Right renal pelvis (tissue), 4 donors: ENCODE measurements around the gene BANF1. TPM values are rescaled to one million over a fixed set of nuclear protein-coding genes. Genes with fewer than 3 reads are reported as not detected.
A peak's percentile ranks its signal among the peaks of the same experiment; 100 is the strongest.

Experiments
- DNase-seq, 4 donors: peaks; one replicate each; pipeline ENCODE4 v3.0.0-alpha.2; 2013; ENCODE audit warnings: low read depth in 4 of 4, low spot score in 3 of 4, missing footprints in 1 of 4
- polyA plus RNA-seq, 4 donors: library from polyadenylated mRNA; unstranded; fragments of 120-200 nt; gene quantifications; one replicate each; pipeline ENCODE4 v1.2.1, GENCODE V29; 2013; ENCODE audit not compliant: insufficient read length in 4 of 4

BANF1 gene, protein sequence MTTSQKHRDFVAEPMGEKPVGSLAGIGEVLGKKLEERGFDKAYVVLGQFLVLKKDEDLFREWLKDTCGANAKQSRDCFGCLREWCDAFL
- polyA plus RNA-seq, result 100 to 1,000 TPM; 248 to 308 (median 286) TPM

DNA sequence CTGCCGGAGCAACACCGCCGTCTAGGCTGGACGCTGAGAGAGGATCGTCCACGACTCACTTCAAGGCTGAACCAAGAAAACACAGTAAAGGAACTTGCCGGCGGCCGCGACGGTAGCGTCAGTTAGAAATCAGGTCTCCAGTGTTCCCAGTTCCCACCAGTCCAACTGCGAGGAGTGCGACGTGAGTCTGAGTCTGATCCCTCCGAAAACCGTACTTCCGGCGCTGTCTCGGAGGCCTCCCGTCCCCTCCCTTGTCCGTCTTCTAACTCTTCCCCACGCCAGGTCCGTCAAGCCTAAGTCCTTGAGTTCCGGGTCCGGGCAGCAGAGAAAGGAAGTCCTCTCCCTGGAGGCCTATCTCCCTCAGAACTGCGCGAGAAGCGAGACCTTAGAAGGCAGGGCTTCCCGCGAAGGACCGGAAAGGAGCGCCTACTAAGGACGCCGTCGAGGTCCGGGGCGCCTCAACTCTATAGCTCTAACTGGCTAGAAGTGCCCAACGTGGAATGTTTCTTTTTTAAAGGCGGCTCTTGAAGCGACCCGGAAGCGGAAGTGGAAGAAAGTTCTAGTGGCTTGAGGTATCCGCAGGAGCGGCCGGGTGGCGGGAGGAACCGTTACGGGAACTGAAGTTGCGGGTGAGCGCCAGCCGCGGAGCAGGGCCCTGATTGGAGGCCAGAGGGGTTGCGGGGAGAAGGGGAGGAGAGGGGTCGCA, at the start of gene BANF1, which contains the start of gene EIF1AD:
Gene BANF1 (plus strand): TSS at position 562 of the 706 bp plus-strand sequence. CDS start 748 bp downstream, outside the sequence.
Gene EIF1AD (minus strand): TSS at position 216 of the 706 bp plus-strand sequence. CDS start 1,768 bp downstream, outside the sequence.
- DNase-seq, result peak; percentile 96 to 99 (median 96)

- no peak for DNase-seq
Observed at GRCh38 chr11:65953471-65953870, 48.8 kb upstream of the BANF1 start.

- no peak for DNase-seq
Observed at GRCh38 chr11:65954771-65955170, 47.5 kb upstream of the BANF1 start.

DNA sequence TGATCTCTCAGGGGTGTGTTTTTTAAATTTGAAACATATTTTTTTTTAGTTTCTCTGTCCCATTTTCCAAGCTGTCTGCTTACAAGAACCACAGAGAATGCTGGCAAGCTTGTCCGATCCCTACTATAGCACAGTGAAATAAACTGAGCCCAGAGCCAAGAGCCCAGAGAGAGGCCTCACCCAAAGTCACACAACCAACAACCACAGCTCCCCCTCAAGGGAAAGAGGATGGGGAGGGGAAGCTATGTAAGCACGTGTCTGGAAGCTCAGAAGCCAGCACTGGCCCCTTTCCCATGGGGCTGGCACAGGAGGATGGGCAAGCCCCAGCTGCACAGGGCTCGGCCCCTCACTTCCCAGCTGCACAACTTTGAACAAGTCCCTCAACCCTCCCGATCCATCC, 44.0 kb upstream of the BANF1 start:
- no peak for DNase-seq

- DNase-seq, result no peak
Observed at GRCh38 chr11:65958774-65959420, 43.4 kb upstream of the BANF1 start.

- no peak for DNase-seq
Observed at GRCh38 chr11:65960824-65961266, 41.5 kb upstream of the BANF1 start.

DNA sequence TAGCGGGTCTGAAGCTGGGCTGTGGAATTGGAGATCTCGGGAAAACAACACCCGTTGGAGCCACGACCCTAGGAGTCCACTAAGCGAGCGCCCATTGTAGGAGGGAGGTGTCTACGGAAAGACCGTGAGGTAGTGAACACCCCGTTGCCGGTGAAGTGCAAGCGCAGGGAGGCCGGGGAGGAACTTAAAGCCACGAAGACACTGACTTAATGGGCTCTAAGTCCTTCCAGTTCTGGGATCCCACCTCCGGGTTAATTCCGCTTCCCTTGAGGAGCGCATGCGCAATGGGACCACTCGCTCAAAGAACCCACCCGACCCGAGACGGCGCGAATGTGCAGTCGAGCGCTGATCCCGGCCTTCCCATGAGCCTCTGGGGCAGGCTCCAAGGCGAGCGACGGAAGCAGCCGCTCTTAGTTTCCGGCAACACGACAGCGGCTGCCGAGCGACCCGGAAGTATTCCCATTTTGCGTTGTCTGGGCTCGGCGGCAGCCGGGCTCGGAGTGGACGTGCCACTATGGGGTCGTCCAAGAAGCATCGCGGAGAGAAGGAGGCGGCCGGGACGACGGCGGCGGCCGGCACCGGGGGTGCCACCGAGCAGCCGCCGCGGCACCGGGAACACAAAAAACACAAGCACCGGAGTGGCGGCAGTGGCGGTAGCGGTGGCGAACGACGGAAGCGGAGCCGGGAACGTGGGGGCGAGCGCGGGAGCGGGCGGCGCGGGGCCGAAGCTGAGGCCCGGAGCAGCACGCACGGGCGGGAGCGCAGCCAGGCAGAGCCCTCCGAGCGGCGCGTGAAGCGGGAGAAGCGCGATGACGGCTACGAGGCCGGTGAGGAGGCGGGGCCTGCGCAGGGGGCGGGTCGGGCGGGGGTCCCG, 40.8 kb upstream of the BANF1 start, which contains the start of gene SART1:
Gene SART1 (plus strand): TSS at position 468 of the 874 bp plus-strand sequence. CDS start 47 bp downstream, at position 515.
- DNase-seq, result peak; percentile 93 to 98 (median 97)

- no peak for DNase-seq
Observed at GRCh38 chr11:65962141-65962564, 40.1 kb upstream of the BANF1 start.

DNA sequence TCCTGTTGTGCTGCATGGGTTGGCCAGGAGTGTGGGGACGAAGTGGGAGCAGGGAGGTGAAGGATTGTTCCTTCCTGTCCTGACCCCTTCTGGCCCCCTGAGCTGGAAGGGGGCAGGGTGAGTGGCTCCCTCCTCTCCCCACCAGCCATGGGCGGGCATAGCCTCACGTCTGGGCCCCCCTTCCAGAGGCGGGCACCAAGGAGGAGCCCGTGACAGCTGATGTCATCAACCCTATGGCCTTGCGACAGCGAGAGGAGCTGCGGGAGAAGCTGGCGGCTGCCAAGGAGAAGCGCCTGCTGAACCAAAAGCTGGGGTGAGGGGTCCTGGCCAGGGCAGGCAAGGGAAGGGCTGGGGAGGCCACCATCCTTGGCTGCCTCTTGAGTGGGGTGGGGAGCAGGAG, 37.4 kb upstream of the BANF1 start:
- no peak for DNase-seq

DNA sequence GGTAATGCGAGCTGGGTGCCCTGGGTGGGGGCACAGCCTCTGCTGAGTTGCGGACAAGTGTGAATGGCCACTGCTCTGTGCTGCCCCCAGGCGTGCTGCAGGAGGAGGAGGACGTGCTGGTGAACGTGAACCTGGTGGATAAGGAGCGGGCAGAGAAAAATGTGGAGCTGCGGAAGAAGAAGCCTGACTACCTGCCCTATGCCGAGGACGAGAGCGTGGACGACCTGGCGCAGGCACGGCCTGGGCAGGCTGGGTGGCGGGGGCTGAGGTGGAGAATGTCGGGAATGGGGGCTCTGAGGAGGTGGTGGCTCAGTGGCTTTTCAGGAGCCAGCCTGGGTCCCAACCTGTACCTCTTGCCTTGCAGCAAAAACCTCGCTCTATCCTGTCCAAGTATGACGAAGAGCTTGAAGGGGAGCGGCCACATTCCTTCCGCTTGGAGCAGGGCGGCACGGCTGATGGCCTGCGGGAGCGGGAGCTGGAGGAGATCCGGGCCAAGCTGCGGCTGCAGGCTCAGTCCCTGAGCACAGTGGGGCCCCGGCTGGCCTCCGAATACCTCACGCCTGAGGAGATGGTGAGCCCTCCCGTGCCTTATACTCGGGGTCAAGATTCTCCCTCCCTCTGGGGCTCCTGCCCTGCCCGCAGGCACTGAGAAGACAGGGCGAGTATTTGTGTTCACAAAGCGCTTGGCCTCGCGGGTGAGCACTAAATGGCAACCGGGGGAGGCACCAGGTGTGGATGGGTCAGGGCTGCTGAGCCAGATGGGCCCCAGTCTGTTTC, 36.1 kb upstream of the BANF1 start:
- DNase-seq, result no peak

DNA sequence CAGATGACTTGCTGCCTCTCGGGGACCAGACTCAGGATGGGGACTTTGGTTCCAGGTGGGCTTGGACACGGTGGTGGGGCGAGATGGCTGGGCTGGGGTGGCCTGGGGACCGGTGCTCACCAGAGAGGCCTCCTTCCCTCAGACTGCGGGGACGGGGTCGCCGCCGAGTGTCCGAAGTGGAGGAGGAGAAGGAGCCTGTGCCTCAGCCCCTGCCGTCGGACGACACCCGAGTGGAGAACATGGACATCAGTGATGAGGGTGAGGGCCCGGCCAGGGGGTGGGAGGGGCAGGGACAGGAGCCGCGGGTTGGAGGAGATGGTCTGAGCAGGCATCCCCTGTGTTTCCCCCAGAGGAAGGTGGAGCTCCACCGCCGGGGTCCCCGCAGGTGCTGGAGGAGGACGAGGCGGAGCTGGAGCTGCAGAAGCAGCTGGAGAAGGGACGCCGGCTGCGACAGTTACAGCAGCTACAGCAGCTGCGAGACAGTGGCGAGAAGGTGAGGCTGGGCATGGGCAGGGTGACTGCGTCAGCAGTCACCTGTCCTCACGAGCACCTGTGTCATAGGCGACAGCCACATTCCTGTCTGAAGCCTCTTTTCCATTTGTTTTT, 34.9 kb upstream of the BANF1 start:
- no peak for DNase-seq

DNA sequence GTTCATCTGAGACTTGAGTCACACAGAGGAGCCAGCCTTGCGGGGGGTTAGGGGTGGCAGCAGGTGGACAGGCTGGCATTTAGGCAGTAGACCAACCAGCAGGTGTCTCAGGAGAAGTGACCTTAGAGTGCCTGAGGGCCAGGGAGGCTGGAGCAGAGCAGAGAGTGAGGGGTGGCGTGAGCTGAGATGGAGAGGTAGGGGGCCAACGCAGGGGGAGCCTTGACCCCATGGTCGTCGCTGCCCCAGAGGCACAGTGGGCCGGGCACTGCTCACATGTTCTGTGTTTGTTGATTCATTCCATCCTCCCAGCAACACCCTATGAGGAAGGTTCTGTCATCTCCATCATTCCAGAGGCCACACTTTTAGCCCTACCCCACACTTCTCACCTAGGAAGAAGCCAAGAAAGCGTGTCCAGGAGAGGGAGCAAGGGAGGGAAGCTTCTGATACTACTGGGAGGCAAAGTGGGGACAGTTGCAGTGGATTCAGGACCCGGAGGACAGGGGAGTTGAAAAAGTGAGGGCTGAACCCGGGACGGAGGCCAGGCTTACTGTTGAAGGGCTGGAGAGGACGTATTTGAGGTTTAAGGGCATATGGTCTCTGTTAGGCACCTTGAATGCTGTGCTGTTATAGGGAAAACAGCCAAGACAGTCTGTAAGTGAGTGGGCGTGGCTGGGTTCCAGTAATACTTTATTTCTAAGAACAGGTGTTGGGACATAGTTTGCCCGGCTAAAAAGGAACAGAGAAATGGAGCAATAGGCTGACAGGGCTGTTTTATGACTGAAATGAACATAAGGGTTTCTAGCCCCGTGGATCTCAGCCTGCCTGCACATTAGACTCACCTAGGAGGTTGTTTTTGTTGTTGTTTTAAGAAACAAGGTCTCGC, 33.5 kb upstream of the BANF1 start:
- DNase-seq, result no peak

DNA sequence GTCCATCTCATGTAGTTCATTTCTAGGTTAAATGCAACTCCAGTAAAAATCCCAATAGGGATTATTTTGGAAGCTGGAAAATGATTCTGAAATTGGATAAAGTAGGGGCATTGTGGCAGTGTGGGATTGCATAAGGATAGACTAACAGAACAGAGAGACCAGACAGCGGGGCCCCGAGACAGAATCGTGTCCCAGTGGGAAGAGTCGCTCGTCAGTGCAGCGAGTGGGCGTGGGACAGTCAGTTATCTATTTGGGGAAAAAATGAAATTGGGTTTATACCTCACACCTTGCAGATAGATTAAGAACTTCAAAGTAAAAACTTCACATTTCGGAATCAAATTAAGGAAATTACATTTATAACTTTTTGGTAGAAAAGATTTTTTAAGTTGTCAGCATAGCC, 30.2 kb upstream of the BANF1 start:
- DNase-seq, result no peak

- DNase-seq, result no peak
Observed at GRCh38 chr11:65973439-65974110, 28.7 kb upstream of the BANF1 start.

GRCh38 chr11:65975771-65976170, 26.5 kb upstream of the BANF1 start:
- no peak for DNase-seq

- DNase-seq, result no peak
Observed at GRCh38 chr11:65976216-65977176, 25.8 kb upstream of the BANF1 start.
